CD4-positive, alpha-beta T cell treated with Interleukin-4 for 4 hours (primary cell): ENCODE results near the gene ARHGAP8.

Experiments
- DNase-seq: peaks from one replicate; pipeline ENCODE4 v3.0.0-alpha.2; 2020

Gene ARHGAP8

GRCh38 chr22:44752285-44753188 is at the start of gene ARHGAP8:
Gene ARHGAP8, plus strand, starts transcription at chr22:44752575. Its CDS starts 33,953 bp downstream, at chr22:44786528.
- DNase-seq, result no peak

- DNase-seq, result no peak
Observed at GRCh38 chr22:44703255-44703870, 49.0 kb upstream of the ARHGAP8 start.

GRCh38 chr22:44704159-44705021 is 48.0 kb upstream of the ARHGAP8 start:
- DNase-seq, result no peak

- DNase-seq, result no peak
Observed at GRCh38 chr22:44705022-44705297, 47.4 kb upstream of the ARHGAP8 start.

GRCh38 chr22:44706488-44706887 is 45.9 kb upstream of the ARHGAP8 start:
- DNase-seq, result no peak

- no peak for DNase-seq
Observed at GRCh38 chr22:44707178-44707577, 45.2 kb upstream of the ARHGAP8 start.

GRCh38 chr22:44707752-44708151 is 44.6 kb upstream of the ARHGAP8 start:
- DNase-seq, result no peak

- DNase-seq, result peak; percentile 32
Observed at GRCh38 chr22:44709881-44710392, 42.4 kb upstream of the ARHGAP8 start.

- DNase-seq, result peak; percentile 41
Observed at GRCh38 chr22:44710474-44711240, 41.7 kb upstream of the ARHGAP8 start.

GRCh38 chr22:44711241-44711560 is 41.2 kb upstream of the ARHGAP8 start:
- DNase-seq, result no peak

GRCh38 chr22:44711690-44712555 is 40.5 kb upstream of the ARHGAP8 start:
- DNase-seq, result no peak

GRCh38 chr22:44712962-44713361 is 39.4 kb upstream of the ARHGAP8 start:
- no peak for DNase-seq

GRCh38 chr22:44714703-44715350 is 37.5 kb upstream of the ARHGAP8 start:
- no peak for DNase-seq

- DNase-seq, result no peak
Observed at GRCh38 chr22:44718418-44718817, 34.0 kb upstream of the ARHGAP8 start.

- no peak for DNase-seq
Observed at GRCh38 chr22:44719586-44720368, 32.6 kb upstream of the ARHGAP8 start.

GRCh38 chr22:44721213-44721612 is 31.2 kb upstream of the ARHGAP8 start:
- no peak for DNase-seq

- DNase-seq, result no peak
Observed at GRCh38 chr22:44722611-44723010, 29.8 kb upstream of the ARHGAP8 start.

GRCh38 chr22:44723801-44724200 is 28.6 kb upstream of the ARHGAP8 start:
- DNase-seq, result no peak

GRCh38 chr22:44724416-44724815 is 28.0 kb upstream of the ARHGAP8 start:
- DNase-seq, result no peak

GRCh38 chr22:44724859-44725258 is 27.5 kb upstream of the ARHGAP8 start:
- no peak for DNase-seq
